Stimulated activated naive CD4-positive, alpha-beta T cell treated with Interleukin-2 at 50 U/mL for 16 hours (primary cell): ENCODE measurements around the gene RNF227.

ENCODE experiments used
- DNase-seq: peaks from one replicate; lab custom pipeline; 2025; lab: John Stamatoyannopoulos, UW

The RNF227 gene

DNA sequence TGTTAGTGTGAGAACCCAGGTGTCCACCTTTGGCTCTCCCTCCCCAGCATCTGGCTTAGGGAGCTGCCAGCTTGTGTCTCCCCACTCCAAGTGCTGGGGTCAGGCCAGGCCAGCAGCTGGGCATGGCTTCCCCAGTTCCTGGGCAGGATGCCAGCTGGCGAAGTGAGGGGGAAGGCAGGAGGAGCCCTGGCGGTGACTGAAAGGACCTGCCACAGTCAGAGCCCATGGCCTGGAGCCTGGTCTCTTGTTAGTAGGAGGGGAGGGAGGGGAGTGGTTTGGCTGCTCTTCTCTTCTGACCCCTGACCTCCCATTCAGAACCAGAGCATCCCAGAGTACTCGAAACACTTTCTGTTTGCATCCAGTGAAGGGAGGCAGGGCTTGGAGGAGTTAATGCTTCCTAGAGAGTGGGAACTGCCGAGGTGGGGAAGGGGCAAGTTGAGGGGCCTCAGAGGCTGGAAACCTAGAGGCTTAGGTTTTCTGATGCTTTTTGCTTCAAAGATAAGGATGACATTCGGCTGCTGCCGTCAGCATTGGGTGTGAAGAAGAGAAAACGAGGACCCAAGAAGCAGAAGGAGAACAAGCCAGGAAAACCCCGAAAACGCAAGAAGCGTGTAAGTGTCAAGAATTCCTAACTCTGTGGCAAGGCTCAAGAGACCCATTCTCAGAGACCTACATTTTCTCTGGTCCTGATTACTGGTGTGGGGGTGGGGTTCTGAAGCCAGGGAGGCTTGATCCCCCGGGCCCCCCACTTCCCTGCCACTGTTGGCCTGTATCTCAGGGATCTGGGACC is 26.7 kb downstream of the RNF227 start:
- DNase-seq = peak; percentile 24

DNA sequence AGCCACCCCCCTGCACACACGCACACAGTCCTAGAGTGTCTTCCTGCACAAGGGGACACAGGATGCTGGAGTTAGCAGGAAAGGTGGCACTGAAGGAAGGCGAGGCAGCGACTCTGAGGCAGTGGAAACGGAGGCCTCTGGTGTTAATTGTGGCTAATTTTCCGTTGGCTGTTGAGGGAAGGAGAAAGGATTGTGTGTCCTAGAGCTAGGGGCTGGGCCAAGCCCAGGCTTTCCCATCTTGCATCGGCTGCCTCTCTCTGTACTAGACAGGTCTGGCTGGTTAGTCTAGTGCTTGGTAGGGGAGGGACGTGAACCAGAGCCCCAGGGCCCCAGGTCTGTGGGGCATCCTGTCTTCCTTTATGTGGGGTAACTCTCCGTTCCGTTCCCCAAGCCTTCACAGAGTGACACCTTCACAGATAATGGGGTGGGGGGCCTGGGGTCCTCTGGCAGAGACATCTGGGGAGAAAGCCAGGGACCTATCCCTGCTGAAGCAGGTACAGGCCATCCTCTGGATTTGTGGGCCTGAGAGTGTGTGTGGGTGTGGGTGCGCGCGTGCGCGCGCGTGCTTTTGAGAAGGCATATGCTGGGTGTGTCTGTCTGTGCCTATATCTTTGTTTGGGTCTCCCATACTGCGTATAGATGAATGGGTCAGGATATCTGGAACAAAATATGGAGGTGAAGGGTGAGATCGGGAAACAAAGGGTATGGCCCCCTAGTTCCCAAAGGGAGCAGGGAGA is 27.7 kb downstream of the RNF227 start, which contains the start of gene CHD3:
CHD3 (plus strand) TSS at position 606 of the 737 bp plus-strand sequence. CDS start 212 bp downstream, outside the sequence.
- peak; percentile 44 for DNase-seq

DNA sequence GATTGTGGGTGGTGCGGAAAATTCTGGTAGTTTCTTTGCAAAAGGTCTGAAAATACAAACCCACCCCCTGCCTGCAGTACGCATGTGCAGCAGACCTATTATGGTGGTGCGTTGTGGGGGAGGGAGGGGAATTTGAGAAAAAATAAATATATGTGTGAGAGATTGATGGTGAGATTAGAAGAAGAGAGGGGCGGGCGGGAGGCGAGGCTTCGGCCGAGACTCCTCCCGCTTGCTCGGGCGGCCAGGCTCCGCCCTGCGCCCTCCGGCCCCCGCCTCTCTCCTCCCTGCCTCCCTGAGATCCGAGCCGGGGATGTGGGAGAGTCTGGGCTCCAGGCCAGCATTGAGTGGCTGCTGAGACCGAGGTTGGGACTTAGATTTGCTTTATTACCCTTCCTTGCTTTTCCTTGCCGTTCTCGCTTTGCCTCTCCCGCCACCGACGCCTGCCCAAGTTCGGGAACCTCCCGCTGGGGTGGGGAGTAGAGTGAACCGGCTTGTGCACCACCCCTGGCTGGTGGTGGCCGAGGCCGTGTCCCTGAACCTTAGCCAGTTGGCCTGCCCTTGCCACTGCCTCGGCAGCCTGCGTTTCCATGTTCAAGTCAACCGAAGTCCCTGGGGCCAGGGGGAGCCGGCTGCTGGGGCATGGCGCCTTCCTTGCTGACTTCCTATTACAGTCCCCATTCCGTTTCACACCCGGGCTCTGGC is 28.5 kb downstream of the RNF227 start:
- peak; percentile 90 for DNase-seq

DNA sequence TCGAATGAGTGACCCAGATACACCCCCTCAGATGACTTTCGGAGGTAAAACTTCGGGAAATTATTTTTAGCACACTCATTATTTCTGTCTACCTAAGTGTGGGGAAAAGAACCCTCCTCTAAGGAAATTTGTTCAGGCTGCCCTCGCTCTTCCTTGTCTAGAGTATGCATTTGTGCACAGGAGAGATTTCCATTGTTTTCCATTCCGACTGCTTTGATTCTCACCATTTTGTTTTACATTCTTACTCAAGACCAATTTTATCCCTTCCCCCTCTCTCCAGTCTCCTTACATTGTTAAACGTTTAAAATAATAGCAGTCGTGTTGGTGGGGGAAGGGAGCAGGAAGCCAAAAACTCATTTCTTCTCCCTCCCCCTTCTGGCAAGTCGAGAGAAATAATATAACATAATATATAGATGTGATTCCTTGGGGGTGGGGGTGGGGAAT is 29.0 kb downstream of the RNF227 start:
- no peak for DNase-seq

DNA sequence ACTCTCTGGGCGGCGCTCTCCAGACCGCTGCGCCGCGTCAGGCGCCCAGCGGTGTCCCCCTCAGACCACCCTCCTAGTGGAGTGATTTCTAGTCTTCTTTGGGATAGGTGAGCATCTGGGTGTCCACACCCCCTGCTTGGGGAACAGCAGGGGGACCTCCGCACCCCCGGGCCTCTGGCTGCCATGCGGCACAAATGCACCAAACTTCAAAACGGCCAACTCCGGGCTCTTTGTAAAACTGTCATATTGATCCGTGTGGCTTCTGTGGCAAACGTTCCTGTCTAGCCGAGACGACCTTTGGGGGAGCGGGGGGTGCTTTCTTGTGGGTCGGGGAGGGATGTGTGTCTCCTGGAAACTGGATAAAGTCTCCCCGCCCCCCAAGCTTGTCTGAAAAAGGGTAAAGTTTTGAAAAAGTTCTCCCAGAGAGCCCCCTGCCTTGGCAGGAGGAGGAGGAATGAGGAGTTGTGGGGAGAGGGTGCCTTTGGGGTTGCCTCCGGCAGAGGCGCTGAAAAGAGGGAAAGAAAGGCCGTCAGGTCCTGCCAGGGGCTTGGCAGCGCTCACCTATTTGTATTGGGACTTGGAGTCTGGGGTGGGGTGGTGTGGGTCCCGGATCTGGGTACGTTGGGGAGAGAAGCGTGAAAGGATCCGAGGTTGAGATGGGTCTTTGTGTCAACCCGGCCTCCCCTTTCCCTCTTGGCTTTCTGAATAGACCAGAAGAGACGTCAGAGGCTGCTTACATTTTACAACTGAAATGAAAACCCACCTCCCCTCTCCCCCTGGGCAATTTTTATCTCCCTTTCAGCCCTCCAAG is 29.7 kb downstream of the RNF227 start:
- peak; percentile 44 for DNase-seq

DNA sequence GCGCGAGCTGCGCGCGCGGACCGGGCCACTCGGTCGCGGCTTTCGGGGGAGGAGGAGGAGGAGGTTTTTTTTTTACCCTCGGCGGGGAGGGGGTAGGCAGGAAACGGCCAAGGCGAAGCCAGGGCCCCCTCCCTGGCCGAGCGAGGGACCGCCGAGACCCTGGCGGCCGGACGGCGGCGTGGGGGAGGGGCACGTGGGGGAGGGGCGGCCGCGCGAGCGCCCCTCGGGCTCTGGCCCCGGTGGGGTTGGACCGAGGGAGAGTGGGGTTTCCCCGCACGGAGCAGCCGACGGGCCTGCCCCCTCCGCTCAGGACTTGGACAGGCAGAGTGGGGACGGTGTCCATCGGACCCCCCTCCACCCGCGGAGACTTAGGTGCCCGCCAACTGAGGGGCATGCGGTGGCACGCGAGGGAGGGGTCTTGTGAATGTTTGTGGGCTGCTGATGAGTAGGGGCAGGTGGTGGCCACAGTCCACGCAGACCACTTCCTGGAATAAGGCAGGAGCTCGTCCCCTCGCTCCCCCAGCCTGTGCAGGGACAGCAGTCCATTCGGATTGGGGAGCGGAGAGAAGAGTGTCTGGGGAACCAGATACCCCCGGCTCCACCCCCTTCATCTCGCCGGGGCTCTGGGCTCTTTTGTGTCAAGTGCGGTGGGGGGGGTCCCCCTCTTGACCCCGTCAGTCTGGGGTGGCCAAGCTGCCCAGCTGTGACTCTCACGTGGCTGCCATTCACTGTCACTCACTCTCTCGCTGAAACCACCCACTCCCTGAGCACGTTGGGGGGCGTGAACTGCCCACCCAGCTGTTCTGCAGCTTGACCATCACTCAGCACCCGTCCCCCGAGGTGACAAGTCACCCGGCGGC is 30.5 kb downstream of the RNF227 start:
- no peak for DNase-seq

DNA sequence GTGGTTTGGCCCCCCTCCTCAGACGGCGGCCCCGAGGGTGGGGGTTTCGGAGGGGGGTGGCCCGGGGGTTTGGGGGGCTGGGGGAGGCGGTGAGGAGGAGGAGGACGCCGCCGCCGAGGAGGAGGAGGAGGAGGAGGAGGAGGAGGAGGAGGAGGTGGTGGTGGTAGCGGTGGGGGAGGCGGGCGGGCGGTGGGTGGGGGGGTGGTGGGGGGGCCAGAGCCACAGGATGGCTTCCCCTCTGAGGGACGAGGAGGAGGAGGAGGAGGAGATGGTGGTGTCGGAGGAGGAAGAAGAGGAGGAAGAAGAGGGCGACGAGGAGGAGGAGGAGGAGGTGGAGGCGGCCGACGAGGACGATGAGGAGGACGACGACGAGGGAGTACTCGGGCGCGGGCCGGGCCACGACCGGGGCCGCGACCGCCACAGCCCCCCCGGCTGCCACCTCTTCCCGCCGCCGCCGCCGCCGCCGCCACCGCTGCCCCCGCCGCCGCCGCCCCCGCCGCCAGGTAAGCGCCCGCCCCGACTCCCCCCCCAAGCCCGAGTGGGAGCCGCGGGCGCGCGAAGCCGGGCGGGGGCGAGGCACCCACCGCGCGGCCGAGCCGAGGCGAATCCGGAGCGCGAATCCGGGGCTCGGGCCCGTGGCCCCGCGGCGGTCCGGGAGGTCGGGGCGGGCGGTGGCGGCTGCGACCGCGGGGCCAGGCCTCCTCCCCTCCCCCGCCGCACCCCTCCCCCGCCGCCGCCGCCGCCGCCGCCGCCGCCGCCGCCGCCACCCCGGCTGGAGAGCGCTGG is 31.3 kb downstream of the RNF227 start:
- DNase-seq = peak; percentile 44

DNA sequence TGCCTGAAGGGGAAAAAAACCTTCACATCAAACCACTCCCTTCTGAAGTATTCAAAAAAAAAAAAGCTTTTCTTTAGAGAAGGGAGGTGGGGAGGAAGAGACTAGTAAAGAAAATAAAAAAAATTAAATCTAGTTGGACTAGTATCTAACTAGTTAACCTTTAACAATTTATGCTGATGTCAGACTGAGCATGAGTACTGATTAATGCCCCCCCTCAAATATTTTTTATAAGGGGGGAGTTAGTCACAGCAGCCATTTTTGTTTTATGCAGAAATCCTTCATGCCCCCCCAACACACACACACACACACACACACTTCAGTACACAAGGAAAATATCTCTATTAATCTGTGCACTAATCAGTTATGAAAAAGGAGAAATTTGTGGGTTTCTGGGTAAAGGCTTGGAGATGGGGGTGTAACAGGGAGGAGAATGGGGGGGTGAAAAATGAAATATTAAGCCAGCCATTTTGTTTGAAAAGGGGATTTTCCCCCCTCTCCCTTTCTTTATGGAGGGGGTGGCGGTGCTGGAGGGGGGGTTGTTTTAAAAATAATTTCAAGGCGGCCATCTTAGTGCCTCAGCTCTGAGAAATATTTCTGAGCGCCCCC is 32.2 kb downstream of the RNF227 start:
- peak; percentile 21 for DNase-seq

DNA sequence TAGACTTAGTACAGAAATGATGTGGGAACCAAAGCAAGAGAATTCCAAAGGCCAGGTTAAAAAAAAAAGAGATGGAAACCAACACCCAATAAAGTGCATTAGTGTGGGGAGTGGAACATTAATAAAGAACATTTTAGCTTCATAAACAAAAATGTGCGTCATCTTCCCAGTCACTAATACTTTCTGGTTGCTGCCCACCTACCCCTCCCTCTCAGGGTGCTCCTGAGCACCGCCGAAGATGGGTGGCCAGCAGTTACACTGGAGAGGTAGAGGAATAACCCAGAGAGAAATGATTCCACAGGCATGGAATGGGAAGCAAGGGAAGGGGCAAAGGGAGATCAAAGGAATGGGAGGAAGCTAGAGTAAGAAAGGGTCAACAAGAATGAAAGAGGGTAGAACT is 33.5 kb downstream of the RNF227 start:
- DNase-seq = no peak

DNA sequence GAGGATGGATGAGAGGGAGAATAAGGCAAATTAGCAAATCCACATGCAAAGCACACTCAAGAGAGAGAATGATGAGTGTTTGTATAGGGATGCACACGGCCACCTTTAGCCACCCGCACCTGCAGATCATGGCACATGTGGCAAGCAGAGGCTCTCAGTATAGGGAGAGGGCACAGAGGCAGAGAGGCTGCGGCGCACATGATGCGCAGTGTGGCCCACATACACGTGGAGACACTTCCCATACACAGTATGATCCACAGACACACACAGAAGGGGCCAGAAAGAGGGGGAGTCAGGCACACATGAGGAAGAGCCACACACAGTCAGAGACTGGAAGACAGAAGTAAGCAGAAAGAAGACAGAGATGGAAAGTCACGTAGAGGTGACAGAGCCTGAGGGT is 34.0 kb downstream of the RNF227 start:
- no peak for DNase-seq

DNA sequence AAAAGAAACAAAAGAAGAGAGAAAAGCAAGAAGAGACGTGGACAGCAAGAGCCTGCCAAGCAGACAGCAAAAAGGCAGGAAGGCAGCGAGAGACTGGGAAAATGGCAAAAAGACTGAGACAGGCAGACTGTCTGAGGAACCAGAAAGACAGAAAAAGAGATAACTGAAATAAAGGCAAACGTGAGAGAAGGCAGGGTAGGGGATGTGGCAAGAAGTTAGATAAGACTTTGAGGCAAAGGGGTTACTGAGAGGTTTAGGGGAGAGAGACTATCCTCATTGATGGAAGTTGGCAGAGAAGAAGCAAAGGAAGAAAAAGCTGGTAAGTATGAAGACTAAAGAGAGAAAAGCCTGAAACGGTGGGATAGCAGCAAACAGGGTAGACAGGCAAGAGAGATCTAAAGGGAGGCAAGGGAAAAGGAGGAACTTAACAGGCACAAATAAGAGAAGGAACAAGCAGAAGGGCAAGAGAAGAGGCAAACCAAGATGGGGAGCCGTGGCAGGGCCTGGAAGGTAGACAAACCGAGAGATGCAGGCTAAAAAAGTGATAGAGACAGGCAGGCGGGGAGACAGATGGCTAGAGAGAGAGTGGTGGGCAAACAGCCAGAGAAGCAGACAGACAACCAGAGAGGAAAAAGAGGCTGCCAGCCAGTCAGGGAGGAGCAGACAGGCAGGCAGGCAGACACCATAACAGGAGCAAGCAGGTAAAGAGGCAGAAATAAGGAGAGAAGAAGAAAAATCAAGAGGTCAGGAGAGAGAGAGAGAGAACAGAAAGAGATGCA is 34.6 kb downstream of the RNF227 start:
- no peak for DNase-seq

DNA sequence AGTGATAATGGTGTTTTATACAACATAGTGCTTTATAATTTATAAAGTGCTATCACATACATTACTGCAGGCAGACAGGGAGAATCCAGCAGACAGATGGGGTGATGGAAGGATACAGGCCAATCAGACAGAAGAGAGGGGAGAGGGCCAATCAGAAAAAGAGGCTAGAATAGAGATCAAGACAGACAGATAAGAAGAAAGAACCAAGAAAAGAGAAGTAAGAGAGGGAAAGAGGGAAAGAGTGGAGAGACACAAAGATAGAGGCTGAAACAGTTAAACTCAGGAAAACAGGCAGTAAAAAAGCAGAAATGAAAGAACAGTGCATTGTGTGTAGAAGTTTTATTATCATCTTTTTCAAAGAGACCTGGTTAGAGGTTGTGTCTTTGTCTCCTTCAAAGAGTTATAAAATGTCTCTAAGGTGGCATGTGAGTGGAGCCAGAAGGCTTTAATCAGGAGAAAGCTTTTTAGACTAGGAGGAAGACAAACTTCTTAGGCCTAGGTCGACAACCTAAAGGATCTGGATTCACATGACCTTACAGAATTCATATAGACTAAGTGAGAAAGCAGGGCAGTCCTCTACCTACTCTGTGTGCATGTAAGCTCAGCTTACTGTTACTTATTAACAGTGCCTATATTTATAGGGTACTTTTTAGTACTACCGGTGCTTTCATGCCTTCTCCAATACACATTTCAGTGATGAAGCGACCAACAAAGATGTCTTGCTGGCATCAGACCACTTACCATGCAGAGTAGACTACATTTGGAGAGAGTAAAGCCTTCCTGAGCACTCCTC is 35.8 kb downstream of the RNF227 start:
- no peak for DNase-seq

DNA sequence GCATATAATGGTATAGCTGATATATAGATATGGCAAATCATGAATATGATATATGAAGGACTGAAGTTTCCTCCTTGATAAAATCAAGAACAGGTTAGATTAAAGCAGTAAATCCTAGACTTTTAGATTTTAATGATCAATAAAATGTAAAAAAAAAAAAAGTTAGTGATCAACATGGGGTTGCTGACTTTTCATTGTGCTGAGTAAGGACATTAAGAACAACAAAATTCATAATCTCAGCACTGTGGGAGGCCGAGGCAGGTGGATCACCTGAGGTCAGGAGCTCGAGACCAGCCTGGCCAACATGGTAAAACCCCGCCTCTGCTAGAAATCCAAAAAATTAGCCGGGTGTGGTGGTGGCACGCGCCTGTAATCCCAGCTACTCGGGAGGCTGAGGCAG is 37.9 kb downstream of the RNF227 start:
- DNase-seq = no peak

DNA sequence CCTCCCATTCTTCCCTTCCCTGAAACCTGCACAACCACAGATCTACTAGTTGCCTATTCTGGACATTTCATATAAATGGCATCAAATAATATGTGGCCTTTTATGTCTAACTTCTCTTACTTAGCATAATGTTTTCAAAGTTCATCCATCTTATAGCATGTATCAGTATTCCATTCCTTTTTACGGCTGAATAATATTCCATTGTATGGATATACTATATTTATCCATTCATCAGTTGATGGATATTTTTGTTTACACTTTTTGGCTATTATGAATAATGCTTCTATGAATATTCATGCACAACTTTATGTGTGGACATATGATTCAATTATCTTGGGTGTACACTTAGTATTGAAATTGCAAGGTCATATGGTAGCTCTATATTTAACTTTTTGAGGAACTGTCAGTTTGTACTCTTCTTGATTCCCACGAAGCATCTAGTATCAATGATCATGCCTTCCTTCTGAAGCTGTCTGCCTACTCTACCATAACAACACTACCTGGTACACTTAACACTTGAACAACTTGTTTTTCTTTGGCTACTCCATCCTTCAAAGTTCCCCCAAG is 40.2 kb downstream of the RNF227 start:
- DNase-seq = no peak

DNA sequence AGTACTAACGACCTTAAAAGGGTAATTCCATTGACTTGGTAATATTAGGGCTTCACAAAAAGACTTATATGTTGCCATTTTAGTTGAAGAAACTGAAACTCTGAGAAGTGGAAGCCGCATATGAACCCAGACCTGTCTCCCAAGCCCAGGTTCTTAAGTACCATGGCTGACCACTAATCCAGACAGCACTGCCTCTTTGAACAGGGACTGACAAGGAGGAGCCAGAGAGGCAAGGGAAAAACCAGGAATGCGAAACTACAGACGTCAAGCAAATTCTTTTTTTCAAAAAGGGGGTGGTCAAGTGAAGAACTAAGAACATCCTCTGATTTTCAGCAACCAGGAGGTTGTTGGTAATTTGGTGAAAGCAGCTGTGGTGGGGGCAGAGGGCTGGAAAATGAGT is 43.0 kb downstream of the RNF227 start:
- no peak for DNase-seq

DNA sequence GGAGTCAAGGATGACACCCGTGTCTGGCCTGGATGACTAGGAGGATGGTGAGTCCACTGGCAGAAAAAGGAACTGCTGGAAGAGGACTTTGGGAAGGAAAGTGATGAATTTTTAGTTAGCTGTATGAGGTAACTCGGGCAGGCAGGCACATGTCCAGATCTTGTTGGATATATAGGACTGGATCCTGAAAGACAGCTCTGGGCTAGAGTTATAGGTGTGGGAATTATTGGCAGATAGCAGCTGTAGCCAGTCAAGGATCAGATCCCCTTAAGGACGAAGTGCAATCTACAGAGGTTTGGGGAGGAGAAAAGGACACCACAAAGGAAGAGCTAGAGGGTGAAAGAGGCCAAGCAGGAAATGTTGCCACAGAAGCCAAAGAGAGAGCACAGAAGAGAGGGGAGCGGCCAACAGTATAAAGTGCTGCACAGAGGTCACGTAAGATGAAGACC is 48.2 kb downstream of the RNF227 start:
- DNase-seq = no peak

DNA sequence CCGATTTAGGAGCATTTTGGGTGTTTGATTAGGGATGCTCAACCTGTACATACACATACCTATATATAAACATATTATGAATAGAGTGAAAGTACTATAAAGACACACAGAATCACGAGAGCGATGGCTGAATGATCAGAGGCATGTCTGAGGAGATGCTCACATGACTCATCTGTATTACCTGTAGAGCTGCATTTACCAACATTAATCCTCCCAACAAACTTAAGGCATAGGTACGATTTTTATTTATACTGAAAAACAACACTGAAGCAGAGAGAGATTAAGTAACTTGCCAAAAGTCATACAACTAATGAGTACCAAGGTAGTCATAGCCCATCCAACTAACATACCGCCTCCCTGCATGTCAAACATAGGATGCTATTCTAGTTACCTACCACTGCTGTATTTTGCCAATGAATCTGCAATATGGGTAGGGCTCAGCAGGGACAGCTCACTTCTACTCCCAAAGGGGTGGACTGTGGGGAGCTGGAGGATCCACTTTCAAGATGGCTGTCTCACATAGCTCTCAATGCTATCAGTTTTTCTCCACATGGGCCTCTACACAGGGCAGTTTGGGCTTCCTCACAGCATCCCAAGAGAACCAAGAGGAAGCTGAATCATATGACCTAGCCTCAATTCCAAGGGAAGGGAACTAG is 51.0 kb downstream of the RNF227 start:
- DNase-seq = no peak
